GM19240 (cell line): ENCODE data around the gene EVA1C.
"Not testable (repeated sequence)": the region's sequence is repeated elsewhere in the genome, so short reads cannot be mapped to it uniquely, and the experiment has no call there.

ENCODE experiments used
- DNase-seq: peaks from one replicate; pipeline ENCODE4 v3.0.0; 2011; ENCODE audit warnings: low spot score; ENCODE audit not compliant: insufficient read length

Gene EVA1C

DNA sequence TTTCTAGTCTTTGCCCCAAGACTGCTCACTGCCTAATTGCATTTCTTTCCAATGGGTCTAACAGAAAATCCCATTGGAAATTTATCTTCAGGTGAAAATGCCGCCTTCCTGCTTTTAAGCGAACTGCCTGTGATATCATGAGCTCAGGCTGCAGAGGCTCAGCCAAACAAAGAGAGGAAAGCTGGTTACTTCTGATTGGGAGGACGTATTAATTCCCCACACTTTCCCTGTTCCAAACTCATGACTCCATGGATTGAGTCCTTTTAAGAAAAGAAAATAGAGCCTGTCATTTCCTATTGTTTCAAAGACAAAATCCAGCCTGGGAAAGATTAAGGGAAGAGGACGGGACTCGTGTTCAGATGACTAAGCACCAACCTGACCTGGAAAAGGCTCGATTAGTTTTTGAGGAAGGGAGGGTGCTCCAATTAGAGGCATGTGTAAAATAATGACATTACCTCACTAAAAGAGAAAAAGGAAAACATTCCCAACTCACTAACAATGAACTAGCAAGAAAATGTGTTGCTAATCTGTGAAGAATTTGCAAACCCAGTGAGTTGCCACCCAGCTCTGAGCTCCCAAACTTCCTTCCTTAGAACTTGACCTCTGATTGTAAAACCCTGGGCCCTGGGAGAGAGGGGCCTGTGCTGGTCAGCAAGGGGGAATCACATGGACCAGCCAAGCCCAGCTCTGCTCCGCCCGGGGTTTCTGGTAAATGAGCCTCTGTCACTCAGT, 111.6 kb downstream of the EVA1C start:
- DNase-seq, result no peak

DNA sequence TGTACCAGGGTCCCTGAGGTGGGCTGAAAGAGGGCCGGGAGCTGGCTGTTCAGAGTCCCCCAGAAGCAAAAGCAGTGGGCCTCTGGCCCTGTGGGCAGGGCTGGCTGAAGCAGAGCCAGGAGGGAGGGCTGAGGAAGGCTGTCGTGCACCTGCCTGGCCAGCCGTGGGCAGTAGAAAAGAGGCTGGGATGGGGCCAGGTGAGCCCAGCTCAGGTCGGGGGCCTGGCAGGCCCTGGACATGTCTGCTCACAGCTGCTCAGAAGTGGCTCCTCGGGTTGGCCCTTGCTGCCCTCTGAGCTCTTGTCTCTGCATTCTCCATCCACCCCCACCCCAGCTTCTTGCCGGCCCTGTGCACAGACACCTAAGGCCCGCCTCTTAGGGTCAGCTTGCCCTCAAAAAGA, 112.8 kb downstream of the EVA1C start:
- DNase-seq, result no peak

DNA sequence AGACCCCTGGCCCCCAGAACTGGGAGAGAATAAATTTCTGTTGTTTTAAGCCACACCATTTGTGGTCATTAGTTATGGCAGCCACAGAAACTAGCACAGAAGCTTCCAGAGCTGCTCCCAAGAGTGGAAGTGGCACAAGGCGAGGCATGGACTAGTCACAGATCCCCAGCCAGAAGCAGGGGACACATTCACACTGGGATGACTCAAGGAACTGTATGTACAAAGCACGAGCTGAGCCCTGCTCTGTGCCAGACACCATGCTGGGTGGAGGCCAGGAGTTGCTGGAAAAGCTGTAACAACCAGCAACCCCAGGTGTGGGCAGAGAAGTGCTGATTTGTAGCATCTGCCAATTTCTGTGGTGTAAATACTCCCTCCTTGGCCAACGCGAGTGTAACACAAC, 117.2 kb downstream of the EVA1C start:
- DNase-seq, result no peak

DNA sequence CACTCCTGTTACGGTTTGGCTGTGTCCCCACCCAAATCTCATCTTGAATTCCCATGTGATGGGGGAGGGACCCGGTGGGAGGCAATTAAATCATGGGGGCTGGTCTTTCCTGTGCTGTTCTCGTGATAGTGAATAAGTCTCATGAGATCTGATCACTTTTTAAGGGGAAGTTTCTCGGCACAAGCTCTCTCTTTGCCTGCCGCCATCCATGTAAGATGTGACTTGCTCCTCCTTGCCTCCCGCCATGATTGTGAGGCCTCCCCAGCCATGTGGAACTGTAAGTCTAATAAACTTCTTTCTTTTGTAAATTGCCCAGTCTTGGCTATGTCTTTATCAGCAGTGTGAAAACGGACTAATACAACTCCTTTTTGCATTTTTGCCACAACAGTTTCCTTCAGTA, 118.3 kb downstream of the EVA1C start:
- not testable (repeated sequence) for DNase-seq

DNA sequence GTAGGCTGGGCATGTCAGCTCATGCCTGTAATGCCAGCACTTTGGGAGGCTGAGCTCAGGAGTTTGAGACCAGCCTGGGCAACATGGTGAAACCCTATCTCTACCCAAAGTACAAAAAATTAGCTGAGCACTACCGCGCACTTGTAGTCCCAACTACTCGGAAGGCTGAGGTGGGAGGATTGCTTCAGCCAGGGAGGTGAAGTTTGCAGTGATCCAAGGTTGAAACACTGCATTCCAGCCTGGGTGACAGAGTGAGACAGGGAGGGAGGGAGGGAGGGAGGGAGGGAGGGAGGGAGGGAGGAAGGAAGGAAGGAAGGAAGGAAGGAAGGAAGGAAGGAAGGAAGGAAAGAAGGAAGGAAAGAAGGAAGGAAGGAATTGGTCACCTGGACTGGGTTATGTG, 119.1 kb downstream of the EVA1C start:
- DNase-seq, result not testable (repeated sequence)

DNA sequence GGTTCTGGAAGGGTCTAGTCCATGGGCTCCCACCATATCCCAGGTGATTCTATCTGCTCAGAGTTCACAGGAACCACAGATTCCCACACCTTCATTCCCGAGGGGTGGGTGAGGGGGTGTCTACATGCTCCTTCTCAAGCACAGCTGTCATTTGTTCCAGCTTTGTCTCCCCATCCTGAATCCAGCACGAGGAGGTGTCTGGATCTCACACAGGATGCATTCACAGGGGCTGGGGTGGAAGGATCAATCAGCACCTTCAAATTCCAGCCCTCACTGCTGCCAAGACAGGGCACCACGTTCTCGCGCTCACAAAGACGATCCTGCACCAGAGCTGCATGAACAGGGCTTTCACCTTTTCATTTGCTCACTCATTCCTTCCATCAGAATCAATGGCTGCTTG, 120.1 kb downstream of the EVA1C start:
- DNase-seq, result no peak

DNA sequence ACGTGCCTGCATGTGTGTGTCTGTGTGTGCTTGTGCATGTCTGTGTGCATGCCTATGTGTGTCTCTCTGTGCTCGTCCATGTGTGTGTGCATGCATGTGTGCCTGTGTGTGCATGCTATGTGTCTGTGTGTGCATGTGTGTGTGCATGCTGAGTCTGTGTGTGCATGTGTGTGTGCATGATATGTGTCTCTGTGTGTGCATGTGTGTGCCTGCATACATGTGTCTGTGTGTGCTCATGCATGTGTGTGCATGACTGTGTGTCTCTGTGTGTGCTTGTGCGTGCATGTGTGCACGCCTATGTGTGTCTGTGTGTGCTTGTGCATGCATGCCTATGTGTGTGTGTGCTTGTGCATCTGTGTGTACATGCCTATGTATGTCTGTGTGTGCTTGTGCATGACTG, 120.5 kb downstream of the EVA1C start:
- DNase-seq, result no peak

DNA sequence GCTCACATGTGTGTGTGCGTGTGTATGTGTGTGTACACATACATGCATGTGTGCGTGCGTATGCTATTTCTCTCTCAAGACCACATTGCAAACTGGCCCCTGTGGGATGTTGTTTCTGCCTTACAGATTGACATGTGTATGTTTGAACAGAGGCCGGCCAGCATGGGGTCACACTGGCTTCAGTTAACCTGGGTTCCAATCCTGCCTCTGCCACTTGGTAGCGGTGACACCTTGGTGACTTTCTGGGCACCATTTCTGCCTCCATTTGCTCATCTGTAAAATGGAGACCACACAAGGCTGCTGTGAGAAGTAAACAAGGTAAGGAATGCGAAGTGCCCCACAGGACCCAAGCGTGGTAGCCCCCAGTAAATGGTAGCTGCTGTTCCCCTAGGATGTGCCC, 121.1 kb downstream of the EVA1C start:
- DNase-seq, result no peak

DNA sequence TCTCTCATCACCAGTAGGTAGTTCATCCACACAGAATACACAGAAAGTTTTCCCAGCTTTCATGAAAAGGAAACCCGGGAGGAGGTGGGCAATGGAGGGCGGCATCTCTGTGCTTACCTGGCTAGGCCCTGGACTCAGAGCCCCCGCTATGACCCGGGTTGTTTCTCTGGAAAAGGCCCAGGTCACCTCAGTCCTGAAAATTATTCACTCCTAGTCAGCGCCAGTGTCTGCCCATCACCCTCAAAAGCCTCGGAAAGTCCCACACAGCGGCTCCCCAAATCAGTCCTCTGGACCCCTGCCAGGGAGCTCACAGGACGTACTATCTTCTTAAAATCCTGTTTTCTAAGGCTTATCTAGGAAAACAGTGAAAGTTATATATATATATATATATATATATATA, 121.6 kb downstream of the EVA1C start:
- DNase-seq, result no peak

DNA sequence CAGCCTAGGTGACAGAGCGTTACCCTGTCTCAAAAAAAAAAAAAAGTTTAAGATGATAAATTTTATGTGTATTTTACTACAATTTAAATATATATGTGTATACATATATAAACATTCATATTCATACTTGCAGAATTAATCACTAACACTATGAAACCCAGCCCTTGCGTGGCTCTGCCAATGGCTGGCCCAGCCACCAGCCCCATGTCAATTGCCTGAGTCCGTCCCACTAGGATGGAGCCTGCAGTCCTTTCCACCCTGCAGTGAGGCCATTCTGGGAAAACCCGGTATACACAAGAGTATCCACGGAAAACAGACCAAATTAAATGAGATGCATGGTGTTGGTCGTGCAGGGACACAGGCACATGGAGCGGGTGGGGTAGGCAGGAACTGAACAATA, 123.1 kb downstream of the EVA1C start:
- DNase-seq, result no peak

DNA sequence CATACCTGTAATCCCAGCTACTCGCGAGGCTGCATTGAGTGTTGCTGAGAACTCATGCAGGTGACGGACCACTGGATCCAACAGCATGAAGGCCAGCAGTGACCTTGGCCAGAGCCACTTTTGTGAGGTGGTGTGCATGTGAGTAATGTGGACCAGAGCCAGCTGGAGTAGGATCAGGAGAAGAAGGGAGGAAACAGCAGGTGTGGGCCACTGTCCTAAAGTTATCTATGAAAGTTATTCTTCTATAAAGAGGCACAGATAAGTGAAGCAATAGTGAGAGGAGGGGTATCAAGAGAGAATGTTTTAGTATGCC, 125.0 kb downstream of the EVA1C start:
- DNase-seq, result no peak

DNA sequence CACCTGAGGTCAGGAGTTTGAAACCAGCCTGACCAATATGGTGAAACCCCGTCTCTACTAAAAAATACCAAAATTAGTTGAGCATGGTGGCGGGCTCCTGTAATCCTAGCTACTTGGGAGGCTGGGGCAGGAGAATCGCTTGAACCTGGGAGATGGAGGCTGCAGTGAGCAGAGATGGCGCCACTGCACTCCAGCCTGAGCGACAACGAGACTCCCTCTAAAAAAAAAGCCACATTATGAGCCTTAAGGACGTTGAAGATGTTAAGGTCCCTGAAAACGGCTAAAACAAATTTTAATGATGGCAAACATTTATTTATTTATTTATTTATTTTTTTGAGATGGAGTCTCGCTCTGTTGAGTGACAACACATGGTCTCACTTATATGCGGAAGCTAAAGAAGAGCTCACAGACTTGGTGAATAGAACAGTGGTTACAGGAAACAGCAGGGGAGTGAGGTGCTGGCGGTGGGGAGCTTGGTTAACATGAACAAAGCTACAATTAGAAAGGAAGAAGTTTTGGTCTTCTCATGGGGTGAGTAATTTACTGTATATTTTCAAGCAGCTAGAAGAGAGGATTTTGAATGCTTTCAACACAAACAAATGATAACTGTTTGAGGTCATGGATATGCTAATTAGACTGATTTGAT, 125.8 kb downstream of the EVA1C start:
- no peak for DNase-seq

DNA sequence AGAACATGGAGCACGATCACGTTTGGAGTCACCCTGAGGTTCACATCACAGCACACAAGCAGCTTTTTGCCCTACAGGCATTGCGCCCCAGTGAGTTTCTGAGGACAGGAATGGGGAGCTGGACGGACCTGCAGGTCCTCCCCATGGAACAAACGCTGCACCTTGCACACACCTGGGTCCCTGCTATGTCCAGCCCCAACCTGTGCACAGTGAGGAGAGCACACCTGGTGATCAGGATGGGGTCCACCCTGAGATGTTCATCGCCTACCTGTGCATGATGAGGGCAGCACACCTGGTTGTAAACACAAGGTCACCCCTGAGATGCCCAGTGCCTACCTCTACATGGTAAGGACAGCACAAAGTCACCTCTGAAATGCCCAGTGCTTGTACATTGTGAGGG, 126.9 kb downstream of the EVA1C start:
- no peak for DNase-seq

DNA sequence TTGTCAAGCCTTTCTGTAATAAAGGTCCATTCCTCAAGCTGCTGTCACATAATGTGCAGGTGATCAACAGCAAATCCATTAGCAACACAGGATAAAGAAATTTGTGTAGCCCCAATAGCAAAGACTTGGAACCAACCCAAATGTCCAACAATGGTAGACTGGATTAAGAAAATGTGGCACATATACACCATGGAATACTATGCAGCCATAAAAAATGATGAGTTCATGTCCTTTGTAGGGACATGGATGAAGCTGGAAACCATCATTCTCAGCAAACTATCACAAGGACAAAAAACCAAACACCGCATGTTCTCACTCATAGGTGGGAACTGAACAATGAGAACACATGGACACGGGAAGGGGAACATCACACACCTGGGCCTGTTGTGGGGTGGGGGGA, 130.6 kb downstream of the EVA1C start:
- not testable (repeated sequence) for DNase-seq

DNA sequence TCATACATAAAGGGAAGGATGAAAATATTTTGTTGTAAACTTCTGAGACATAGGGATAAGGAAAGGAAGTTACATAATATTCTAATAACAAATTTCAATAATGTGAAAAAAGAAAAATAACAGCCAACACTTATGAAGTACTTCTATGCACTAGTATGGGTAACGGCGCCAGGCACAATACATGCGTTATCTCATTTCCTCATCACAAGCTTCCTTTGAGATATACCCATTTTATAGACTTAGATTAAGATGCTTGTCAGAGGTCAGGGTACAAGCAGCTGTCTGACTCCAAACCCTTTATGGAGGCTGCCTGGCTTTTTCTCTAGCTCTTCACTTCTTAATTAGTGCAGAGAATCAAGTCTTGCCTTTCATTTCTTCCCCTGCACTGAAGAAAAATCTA, 131.5 kb downstream of the EVA1C start:
- DNase-seq, result no peak

DNA sequence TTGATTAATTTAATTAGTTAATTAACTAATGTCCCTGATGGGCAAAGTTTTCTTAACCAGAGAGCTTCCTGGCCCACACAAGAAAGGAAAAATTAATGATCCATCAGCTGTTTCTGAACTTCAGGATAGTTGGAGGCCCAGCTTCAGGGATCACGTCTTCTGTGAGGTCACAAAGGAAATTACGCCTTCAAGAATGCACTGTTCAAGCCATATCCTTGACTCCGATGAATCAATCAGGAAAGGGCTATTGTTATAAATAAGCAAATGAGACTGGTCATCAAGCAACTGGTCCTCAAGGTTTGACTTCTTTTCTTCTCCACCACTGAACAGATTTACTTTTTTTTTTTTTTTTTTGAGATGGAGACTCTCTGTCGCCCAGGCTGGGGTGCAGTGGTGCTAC, 132.2 kb downstream of the EVA1C start:
- DNase-seq, result no peak

DNA sequence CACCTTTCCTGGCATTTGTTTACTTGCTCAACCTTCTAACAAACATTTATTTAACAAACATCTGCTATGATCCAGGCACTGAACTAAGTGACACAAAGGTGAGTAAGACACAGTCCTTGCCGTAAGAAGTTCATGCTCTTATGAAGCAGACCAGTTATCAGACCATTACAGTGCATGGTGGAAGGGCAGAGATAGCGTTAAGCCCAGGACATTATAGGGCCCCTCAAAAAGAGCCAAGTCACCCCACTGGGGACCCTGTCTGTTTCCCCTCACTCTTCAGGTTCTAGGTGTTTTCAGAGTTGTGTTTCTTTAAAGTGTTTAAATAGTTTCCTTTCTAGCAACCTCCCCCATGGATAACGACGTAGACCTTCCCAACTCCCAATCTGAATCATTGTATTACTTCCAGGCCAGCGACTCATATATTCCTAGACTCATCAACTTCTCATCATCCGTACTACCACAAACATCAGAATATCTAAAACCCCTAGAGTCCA, 133.5 kb downstream of the EVA1C start:
- DNase-seq, result no peak

DNA sequence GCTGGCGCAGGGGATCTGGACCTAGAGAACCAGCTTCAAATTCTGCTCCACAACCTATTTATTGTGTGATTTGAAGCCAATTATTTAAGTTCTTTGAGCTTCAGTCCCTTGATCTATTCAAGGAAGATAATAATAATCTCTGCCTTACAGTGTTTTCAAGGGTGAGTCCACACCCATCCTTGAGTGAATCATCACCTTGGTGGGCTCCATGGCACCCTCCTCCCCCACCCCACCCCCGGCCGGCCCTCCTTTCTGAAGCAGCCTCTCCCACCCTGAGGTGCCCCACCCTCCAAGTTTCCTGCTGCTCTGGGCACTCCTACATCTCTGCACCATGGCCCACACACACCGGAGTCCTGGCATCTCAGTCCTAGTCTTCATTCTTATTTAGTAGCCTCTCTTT, 134.5 kb downstream of the EVA1C start:
- no peak for DNase-seq

DNA sequence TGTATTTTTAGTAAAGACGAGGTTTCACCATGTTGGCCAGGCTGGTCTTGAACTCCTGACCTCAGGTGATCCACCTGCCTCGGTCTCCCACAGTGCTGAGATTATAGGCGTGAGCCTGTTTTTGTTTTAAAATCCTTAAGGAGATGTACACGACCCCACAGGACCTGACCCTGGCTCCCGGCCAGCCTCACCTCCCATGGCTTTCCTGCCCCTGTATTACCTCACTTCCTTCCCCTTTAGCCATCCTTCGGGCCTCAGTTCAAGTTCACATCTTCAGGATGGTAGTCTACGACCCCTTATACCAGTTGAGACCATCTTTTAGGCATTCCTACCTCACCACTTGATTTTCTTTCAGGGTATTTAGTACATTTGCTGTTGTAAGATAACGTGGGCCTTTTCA, 136.5 kb downstream of the EVA1C start:
- no peak for DNase-seq

DNA sequence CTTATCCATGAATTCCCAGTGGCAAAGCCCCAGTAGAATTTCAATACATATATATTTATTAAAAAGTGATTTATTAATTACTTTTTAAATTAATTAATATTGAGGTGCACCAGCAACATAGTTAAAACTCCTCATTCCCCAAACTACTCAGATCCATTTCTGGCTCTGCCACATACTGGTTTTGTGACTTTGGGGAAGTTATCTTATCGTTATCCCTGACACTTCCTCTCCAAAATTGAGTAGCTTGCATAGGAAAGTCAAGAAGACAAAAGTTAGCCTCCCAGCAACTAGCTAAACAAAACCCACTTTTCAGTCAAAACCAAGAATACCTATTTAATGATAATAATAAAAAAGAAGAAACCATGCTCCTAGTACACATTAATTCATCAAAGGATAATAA, 136.9 kb downstream of the EVA1C start:
- no peak for DNase-seq

DNA sequence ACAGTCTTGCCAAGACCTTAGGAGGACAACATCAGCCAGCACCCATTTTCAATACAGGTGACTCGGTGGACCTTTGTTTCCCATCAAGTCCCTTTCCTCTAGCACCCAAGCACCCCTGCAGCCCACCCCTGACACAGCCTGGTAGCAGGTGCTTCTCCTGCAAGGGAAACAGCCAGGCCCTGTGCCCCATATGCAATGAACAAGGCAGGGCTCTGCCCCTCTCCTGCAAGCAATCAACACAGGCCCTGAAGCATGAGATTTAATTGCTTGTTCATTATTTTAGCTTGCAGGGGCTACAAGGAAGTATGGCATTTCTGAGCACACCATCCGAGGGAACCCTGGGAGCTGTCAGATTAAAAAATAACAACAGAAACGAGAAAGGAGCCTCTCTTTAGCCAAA, 137.4 kb downstream of the EVA1C start:
- no peak for DNase-seq

DNA sequence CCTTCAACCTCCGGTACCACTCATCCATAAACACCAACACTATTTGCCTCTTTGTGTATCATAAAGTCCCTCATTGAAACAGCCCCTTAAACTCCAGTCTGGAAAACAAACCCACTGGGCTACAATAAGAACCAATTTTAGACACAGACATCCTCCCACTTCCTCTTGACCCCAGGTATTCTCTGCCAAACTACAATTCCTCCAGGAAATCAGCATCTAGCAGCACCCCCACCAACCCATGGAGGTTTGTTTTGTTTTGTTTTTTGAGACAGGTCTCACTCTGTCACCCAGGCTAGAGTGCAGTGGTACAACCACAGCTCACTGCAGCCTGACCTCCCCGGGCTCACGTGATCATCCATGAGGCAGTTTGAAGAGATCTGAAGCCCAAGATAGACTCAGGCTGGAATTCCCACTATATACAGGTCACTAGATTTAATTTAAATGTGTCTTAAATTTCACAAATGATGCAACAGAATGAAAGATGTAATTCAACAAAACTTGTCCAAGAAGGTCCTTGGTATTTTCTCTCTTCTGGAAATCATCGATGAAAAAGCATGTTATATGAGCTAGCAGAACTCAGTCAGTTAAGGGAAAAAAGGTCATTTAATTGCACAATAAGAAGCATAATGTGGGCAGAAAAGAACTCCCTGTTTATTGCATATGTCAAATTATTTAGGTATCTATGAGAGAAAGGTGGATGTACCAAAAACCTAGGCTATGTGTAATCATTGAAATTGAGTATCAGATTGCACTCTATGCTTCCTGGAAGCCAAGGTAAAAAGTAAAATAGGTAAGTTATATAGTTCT, 142.5 kb downstream of the EVA1C start:
- DNase-seq, result no peak

DNA sequence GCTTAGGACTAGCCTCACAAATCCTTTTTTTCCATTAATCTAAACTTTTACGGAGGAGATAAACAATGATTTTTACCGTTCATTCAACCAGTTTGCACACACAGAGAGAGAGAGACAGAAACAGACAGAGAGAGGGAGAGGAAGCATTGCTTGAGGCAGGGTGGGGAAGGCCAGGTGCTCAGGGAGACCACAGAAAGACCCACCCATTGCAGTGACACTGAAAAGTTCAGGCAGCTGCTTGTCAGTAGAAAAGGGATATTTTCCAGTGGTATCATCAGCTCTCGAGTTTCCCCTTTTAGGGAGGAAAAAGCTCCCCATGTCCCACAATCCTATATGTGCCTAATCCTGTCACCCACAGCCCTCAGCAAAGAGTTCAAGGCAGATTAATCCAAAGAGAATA, 145.6 kb downstream of the EVA1C start:
- DNase-seq, result no peak
